Epithelial cell of proximal tubule (primary cell): ENCODE results near the gene OXER1. TPM values are rescaled to one million over a fixed set of nuclear protein-coding genes. Genes with fewer than 3 reads are reported as not detected.

ENCODE experiments used
- DNase-seq: peaks from one replicate; pipeline ENCODE4 v3.0.0-alpha.2; 2011; ENCODE audit warnings: low read depth
- H3K4me3 ChIP-seq: 2 replicates; pipeline ENCODE4 v1.5.1; 2011; ENCODE audit warnings: low read depth, mild to moderate bottlenecking, low read length
- total RNA-seq: library from RNA; depleted of rRNA; stranded (reverse); fragments of >200 nt; gene quantifications from 2 replicates; pipeline ENCODE4 v1.2.3, GENCODE V29; 2015
- TF ChIP-seq, protein P1 (sequence below): conservative IDR thresholded peaks from 2 replicates; pipeline ENCODE4 v1.5.1; 2012; ENCODE audit warnings: low read depth, mild to moderate bottlenecking, low read length

OXER1 gene, protein sequence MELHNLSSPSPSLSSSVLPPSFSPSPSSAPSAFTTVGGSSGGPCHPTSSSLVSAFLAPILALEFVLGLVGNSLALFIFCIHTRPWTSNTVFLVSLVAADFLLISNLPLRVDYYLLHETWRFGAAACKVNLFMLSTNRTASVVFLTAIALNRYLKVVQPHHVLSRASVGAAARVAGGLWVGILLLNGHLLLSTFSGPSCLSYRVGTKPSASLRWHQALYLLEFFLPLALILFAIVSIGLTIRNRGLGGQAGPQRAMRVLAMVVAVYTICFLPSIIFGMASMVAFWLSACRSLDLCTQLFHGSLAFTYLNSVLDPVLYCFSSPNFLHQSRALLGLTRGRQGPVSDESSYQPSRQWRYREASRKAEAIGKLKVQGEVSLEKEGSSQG
- 0.07 TPM in 1 of 2 replicates, not detected in the other for total RNA-seq

DNA sequence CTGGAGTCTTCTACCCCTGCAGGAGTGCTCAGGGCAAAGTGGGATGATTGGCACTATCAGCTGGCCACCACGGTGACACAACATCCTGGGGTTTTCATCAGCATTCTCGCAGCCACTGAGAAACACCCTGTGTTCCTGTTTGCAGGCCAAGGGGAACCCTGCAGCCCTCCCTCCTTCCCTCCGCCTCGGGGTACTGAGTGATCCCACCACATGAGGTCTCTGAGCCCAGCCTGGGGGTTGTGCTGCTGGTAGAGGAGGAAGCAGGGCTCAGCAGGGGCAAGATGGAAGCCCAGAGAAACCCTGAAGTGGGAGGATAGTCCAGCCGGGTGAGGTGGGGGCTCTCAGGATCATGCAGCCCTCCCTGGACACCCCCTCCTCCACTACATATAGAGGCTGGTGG is at the start of gene OXER1:
Gene OXER1, minus strand, starts transcription at position 40 of the 400 bp plus-strand sequence. CDS start 73 bp downstream, outside the sequence.
- DNase-seq: no peak
- no peak within 1 kb of the TSS for H3K4me3 ChIP-seq
- TF ChIP-seq, protein P1, sequence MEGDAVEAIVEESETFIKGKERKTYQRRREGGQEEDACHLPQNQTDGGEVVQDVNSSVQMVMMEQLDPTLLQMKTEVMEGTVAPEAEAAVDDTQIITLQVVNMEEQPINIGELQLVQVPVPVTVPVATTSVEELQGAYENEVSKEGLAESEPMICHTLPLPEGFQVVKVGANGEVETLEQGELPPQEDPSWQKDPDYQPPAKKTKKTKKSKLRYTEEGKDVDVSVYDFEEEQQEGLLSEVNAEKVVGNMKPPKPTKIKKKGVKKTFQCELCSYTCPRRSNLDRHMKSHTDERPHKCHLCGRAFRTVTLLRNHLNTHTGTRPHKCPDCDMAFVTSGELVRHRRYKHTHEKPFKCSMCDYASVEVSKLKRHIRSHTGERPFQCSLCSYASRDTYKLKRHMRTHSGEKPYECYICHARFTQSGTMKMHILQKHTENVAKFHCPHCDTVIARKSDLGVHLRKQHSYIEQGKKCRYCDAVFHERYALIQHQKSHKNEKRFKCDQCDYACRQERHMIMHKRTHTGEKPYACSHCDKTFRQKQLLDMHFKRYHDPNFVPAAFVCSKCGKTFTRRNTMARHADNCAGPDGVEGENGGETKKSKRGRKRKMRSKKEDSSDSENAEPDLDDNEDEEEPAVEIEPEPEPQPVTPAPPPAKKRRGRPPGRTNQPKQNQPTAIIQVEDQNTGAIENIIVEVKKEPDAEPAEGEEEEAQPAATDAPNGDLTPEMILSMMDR: no peak

DNA sequence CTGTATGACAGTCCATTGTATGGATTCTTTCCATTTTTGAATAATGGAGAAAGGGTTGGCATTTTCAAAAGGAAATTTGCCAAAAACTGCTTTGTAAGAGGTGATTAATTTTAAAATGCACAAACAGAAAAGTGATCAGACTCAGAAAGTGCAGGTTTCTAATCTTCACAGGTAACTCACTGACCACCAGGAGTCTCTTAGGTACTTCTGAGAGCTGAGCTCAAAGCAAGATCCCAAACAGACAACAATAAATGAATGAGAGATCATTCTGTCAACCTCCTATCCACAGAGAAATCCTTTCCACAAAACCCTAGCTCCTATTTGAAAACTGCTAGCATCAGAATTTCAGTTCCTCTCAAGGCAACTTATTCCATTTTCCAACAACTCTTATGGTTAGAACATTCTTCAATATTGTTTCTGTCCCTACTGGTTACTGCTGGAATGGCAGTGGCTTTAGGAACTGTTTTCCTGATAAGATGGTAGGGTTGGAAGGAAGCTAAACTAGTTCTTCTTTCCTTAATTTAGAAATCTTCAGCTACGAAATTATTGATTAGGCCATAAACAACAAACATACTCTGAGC is 49.1 kb upstream of the OXER1 start:
- DNase-seq: no peak
- no peak overlapping the region for H3K4me3 ChIP-seq
- TF ChIP-seq, protein P1: peak; percentile 66

DNA sequence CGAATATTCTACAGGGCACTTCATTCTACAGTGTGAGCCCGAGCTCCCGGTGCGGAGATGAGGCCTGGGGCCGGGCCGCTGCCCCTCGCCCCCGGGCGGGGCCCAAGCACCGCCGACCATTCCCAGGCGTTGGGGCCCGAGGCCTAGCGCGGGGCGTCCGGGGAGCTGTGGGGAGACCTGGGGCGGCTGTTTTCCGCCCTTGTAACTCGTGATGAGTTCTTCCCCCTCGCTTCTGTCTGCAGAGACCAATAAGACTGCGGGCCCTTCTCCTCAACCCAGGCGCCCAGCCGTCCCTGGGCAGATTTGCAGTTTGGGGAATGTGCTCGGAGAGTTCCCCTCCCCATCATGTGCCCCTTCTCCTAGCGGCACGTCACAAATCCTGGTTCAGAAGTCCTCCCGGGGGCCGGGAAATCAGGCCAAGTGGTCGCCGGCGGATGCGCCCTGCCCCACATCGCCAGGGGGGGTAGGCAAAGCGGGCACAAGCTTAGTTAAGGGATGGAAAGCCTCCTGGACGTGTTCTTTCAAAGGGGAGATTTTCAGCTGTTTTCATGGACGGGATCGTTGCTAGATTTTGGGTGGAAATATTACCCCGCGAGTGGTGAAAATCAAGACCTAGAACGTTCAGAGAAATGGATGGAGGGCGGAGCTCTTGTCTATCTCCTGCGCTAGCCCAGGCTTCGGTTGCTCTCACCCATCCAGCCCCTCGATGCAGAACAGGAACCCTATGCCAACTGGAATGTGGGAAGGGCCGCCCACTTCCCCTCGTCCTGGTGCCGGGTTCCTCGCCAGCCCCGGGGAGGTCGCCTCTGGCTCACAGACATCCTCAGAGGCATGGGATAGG is 47.3 kb upstream of the OXER1 start:
- TF ChIP-seq, protein P1: no peak
- no peak for DNase-seq

DNA sequence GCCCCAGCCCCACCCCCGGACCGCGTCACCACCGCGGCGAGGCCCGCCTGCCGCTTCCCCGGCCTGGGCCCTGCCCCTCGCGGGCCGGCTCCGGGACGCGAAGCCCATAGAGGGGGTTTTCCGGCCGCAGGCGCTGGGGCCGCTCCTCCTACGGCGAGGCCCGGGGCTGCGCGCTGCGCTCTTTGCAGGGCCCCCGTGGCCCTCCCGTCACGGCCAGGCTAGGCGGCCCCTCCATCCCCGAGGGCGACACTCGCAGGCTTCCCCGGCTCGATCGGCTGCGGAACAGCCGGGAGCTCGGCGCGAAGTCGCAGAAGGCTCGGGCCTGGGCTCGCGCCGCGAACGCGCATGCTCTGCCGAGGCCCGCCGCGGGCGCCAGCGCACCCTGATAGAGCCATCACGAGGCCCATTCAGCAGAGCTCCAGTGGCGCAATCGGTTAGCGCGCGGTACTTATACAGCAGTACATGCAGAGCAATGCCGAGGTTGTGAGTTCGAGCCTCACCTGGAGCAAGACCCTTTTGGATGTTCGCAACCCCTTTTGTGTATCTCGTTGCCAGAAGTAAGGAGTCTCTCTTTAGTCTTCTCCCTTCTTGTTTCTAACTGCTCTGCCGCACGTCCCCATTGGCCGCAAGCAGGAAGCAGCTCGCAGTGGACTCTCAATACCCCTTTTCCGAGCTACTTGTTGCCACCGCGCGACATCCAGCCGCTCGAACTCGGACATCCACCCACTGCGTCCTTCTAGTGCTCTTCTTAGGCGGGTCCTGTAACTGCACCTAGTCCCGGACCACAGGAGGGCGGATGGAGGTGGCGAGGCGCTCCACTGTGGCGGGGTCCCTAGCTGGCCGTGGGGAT is 46.4 kb upstream of the OXER1 start:
- peak overlapping the region; percentile 60 for H3K4me3 ChIP-seq
- DNase-seq: peak; percentile 71
- TF ChIP-seq, protein P1: no peak

More for the DNA sequence above, 47.3 kb upstream of the OXER1 start:
- H3K4me3 ChIP-seq: peak overlapping the region; percentile 60

DNA sequence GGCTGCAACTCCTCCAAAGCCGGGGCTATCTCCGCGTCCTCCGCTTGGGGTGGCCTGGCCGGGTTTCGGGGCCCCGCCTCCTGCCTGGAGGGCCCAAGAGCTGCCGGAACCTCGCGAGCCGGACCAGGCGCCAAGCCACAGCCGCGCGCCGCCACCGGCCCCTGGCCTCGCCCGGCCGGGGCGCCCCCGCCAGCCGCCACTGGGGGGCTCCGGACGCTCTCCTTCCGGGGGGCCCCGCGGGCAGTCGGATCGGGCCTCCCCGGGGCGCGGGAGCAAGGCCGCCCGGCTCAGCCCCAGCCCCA is 45.8 kb upstream of the OXER1 start:
- TF ChIP-seq, protein P1: peak; percentile 4
- no peak for DNase-seq
- peak overlapping the region; percentile 60 for H3K4me3 ChIP-seq

DNA sequence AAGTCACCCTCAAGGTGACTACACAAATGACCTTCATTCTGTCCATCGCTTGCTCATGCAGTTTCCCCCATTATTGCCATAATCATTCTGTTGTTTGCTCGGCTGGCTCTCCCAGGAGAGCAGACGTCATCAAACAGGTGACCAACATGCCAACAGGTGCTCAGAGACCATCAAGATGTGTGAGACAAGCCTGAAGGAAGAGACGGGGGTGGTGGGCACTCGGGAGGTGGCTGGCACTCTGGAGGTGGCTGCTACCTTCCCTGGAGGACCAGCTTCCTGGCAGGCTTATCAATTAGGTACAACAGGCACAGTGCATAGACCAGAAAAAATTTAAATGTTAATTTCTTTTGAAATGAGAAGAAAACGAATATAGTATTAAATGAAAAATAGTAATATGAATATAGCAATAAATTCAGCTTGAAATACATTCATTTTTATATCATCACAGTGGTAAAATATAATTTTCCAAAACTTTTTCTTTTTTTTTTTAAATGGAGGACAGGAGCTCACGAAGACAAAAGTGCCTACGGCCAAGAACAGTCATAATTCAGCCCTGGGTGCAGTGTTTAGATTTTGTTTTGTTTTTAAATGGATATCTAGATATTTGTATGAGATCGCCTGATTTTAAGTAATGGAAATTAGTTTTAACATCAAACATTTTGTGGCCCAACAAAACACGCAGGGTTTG is 45.3 kb upstream of the OXER1 start:
- DNase-seq: no peak
- peak overlapping the region; percentile 60 for H3K4me3 ChIP-seq
- TF ChIP-seq, protein P1: no peak
